AG09319 (cell line): ENCODE measurements around the gene MROH2A.

Source experiments
- DNase-seq: peaks from one replicate; pipeline ENCODE4 v3.0.0-alpha.2; 2010; ENCODE audit warnings: low read depth; ENCODE audit errors: extremely low read depth
- CTCF ChIP-seq: IDR thresholded peaks from 2 replicates; pipeline ENCODE4 v1.5.1; 2011; ENCODE audit warnings: low read depth, mild to moderate bottlenecking, inconsistent platforms, low read length, moderate library complexity

MROH2A gene

GRCh38 chr2:233822101-233822771 lies 44.1 kb downstream of the MROH2A start:
- no peak for DNase-seq
- no peak for TF ChIP-seq CTCF

DNA sequence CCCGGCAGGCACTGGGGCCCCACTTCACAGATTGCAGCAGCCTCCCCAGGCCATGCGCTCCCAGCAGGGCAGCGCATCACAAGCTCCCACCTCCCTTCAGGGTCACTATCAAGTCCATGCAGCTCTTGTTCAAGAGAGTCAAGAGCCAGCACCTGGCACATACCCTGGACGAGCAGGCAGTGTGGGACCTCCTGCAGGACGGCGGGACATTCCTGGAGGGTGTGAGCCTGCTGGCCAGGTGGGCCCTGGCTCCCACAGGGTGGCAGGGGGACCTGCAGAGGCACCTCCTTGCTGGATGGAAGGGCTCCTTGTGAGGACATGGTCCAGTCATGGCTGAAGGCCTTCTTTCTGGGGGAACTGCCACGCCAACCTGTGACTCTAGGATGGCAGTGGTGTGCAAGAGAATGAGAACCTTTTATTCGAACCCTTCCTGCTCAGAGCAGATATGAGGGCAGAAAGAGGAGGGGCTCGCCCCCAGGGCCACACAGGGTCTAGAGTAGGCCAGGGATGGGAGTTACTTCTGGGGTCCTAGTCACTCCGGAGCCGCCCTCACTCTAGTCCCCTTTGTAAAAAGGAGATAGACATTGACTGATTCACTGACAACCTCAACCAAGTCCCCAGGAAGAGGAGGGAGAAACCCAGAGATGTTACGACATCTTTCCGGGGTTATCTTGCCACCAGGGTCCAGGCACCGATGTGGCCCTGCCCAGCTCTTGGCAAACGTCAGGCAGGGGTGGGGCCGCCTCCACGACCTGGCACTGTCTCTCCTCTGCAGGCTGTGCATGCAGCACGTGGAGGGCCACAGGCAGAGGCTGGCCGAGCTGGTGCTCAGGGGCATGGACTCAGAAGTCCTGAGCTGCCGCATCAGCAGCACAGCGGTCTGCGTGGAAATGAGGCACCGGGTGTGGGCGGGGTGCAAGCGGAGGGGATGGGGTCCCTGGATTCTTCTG lies 44.9 kb downstream of the MROH2A start:
- no peak for DNase-seq
- TF ChIP-seq CTCF = no peak

DNA sequence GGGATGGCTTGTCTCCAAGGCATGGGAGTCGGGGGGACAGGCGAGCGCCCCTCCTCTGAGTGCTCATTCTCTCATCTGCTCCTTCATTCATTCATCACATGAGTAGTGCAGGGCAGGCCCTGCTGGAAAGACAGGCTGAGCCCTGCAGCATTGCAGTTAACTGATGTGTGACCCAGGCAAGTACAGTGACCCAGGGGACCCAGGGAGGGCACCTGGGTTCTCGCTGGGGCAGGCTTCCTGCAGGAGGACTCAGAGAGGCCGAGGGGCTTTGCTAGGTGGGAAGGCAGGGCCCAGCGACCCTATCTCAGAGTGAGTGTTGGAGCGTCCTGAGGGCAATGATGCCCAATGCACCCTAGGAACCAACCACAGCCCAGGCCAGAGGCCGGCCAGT lies 45.6 kb downstream of the MROH2A start:
- no peak for TF ChIP-seq CTCF
- DNase-seq = no peak

GRCh38 chr2:233824373-233824772 lies 46.2 kb downstream of the MROH2A start:
- no peak for DNase-seq

DNA sequence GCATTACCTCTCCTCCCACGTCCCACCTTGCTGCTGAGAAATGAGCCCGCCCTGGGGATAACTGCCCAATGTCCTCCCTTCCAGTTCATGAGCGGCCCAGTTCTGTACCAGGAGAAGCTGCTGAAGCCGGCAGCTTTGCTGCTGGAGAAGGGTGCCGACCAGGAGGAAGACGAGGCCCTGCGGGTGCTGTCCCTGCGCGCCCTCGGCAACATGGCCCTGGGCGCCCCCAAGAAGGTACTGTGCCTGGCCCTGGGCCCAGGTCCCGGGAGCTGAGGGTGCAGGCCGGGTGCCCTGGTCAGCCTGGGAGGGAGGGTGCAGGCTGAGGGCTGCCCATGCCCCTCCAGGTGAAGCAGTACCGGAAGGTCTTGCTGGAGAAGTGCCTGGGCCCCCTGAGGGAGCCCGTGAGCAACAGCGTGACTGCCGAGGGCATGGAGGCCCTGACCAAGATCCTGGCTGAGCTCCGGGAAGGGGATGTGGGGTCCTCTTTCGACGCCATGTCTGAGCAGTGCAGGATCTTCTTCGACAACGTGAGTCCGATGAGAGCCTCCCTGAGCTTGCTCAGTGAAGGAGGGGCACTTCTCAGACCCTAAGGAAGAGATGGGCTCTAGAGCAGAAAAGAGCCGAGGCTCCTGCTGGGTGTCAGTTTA lies 50.5 kb downstream of the MROH2A start:
- no peak for TF ChIP-seq CTCF
- DNase-seq = no peak

More at GRCh38 chr2:233824373-233824772, 46.2 kb downstream of the MROH2A start:
- TF ChIP-seq CTCF = no peak

DNA sequence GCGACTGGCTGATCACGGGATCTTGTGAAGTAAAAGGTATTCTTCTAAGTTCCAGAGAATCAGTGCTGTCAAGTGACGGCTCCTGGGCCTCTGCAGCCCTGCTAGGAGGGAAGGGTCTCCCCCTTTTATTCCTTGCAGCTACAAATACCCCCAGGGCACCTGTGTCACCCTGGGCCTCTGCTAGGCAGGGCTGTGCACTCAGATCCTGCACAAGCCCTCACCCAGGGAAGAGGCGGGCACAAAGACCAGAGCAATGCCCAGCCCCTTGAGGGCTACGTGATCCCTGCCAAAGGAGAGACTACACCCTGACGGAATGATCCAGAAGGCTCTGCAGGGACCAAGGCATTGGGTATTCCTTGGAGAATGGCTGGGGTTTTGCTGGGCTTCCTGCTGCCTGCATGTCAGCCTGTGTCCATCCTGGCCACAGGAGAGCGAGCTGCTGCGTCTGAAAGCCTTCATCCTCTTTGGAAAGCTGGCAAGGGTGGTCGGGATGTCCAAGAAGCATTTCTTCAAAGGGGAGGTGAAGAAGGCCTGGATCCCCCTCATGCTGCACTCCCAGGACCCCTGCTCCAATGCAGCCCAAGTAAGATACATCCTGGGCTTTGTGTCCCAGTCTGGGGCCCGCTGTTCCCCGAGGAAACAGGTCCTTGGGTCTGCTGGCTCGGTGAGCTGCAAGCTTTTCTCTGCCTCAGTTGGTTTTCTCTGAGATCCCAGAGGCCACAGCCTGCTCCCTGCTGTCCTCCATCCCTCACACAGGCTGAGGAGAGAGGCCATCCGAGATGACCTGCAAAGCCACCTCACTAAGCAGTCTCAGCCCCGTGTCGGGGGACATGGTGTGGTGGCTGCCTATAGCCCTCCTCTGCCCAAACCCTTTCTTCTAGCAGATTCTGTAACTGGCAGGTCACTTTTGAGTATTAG lies 51.3 kb downstream of the MROH2A start:
- no peak for DNase-seq
- TF ChIP-seq CTCF = no peak
